ENCODE results near the gene FRA10AC1. TPM values are rescaled to one million over a fixed set of nuclear protein-coding genes. Genes with fewer than 3 reads are reported as not detected.

FRA10AC1 gene
- total RNA-seq, 6 experiments from 2014 or later: 4.2 to 9.4 (median 6.6) TPM

DNA sequence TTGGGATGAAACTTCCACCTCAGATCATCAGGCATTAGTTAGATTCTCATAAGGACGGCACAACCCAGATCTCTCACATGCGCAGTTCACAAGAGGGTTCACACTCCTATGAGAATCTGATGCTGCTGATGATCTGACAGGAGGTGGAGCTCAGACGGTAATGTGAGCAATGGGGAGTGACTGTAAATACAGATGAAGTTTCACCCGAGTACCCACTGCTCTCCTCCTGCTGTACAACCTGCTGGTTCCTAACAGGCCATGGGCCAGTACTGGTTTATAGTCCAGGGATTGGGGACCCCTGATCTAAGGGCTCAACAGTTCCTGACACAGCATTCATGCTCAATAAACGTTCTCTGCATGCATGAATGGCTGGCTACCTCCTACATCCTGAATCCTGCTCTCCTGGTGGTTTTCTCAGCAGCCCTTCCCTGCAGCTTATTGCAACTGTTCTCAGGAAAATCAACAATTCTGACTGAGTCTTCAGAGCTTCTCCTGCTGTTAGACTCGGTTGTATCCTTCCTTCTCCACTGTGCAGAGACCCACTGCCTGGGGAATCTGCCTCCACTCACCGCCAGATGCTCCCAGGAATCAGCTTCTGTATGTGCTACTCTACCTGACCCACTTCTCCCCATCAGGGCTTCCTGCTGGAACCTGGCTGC, 72.6 kb downstream of the FRA10AC1 start:
- ATAC-seq (no peak), DNase-seq (no peak)
- Histone ChIP-seq H3K4me3 (no peak overlapping the region), H3K9me3 (no peaks in the 10 kb centered on the region), H3K27me3 (no peaks in the 10 kb centered on the region), H3K4me1 (no peaks in the 10 kb centered on the region), H3K27ac (no peak overlapping the region), H3K36me3 (no peaks in the 10 kb centered on the region)
- WGBS (ENCODE audit: insufficient coverage, low coverage, low lambda C conversion rate, missing lambda C conversion rate): 76% methylated on average over 5 of the region's 7 CpGs
- intact Hi-C loops (cut with DNase I): no loop called here
- no peak for TF ChIP-seq POLR2A (IDR thresholded peaks at IDR 0.05)
- TF ChIP-seq, protein P1, sequence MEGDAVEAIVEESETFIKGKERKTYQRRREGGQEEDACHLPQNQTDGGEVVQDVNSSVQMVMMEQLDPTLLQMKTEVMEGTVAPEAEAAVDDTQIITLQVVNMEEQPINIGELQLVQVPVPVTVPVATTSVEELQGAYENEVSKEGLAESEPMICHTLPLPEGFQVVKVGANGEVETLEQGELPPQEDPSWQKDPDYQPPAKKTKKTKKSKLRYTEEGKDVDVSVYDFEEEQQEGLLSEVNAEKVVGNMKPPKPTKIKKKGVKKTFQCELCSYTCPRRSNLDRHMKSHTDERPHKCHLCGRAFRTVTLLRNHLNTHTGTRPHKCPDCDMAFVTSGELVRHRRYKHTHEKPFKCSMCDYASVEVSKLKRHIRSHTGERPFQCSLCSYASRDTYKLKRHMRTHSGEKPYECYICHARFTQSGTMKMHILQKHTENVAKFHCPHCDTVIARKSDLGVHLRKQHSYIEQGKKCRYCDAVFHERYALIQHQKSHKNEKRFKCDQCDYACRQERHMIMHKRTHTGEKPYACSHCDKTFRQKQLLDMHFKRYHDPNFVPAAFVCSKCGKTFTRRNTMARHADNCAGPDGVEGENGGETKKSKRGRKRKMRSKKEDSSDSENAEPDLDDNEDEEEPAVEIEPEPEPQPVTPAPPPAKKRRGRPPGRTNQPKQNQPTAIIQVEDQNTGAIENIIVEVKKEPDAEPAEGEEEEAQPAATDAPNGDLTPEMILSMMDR (IDR thresholded peaks at IDR 0.05): no peak

DNA sequence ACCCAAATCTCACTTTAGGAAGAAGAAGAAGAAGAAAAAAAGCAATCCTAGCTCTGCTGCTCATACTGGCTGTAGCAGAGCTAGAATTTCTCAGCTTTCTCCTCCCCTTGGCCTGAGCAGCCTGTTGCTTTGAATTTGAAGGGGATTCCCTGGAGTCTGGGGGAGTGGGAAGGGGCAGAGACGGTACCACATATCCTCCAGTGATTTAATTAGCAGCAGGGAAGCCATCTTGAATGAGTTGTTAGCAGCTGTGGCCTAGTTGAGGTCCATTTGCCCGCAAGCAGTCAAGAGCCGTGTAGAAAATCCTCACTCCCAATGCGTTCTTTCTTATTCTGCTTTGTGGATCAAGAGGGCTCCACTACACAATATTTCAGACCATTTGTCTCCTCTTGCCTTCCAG, 73.5 kb downstream of the FRA10AC1 start:
- WGBS (ENCODE audit: insufficient coverage, low coverage, low lambda C conversion rate, missing lambda C conversion rate): 94% methylated on average over 3 of the region's 4 CpGs
- Histone ChIP-seq H3K4me3 (no peak overlapping the region), H3K27me3 (no peaks in the 10 kb centered on the region), H3K4me1 (no peaks in the 10 kb centered on the region), H3K36me3 (no peaks in the 10 kb centered on the region), H3K9me3 (no peaks in the 10 kb centered on the region), H3K27ac (no peak overlapping the region)
- ATAC-seq: no peak
- TF ChIP-seq, protein P1 (IDR thresholded peaks at IDR 0.05): no peak
- no peak for TF ChIP-seq POLR2A (IDR thresholded peaks at IDR 0.05)
- intact Hi-C loops (cut with DNase I): no loop called here
- no peak for DNase-seq

DNA sequence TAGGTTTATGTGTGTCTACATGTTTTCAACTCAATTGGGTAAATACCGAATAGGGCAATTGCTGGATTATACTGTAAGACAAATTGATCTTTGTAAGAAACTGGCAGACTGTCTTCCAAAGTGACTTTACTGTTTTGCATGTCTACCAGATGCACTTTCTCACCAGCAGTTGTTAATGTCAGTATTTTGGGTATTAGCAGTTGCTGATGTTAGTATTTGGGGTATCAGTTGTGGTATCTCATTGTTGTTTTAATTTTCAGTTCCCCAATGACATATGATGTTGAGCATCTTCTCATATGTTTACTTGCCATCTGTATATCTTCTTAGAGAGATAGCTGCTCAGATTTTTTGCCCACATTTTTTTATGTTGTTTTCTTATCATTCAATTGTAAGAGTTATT, 79.5 kb downstream of the FRA10AC1 start:
- Histone ChIP-seq H3K4me1 (no peaks in the 10 kb centered on the region), H3K9me3 (no peaks in the 10 kb centered on the region), H3K4me3 (no peak overlapping the region), H3K27ac (no peak overlapping the region), H3K36me3 (no peaks in the 10 kb centered on the region), H3K27me3 (no peaks in the 10 kb centered on the region)
- DNase-seq (no peak), ATAC-seq (no peak)
- 94% methylated on average over 1 of the region's 1 CpG for WGBS (ENCODE audit: insufficient coverage, low coverage, low lambda C conversion rate, missing lambda C conversion rate)
- TF ChIP-seq, protein P1 (IDR thresholded peaks at IDR 0.05): no peak
- no peak for TF ChIP-seq POLR2A (IDR thresholded peaks at IDR 0.05)
- intact Hi-C loops (cut with DNase I): no loop called here

DNA sequence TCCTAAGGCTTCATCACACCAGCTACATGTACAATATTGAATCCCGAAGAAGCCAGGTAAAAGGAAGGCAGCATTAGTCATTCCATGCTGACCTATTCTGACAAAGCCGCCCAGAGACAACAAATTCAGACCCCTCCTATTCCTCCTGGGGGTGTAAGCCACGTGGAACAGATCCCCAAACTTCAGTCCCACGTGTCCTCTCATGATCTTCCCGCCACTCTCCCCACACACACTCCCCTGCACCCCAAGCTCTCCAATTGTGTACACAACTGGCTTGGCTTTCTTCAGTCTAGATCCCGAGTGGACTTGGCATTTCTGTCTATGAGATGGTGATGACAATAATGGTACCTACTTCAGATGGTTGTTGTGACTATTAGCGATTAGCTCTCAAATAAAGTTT, 81.5 kb downstream of the FRA10AC1 start:
- intact Hi-C loops (cut with DNase I): no loop called here
- H3K27me3 ChIP-seq: no peaks in the 10 kb centered on the region
- TF ChIP-seq POLR2A (IDR thresholded peaks at IDR 0.05): no peak
- TF ChIP-seq, protein P1 (IDR thresholded peaks at IDR 0.05): no peak
- no peak overlapping the region for H3K27ac ChIP-seq
- H3K9me3 ChIP-seq: no peaks in the 10 kb centered on the region
- no peaks in the 10 kb centered on the region for H3K4me1 ChIP-seq
- ATAC-seq: no peak
- no peak for DNase-seq
- no peak overlapping the region for H3K4me3 ChIP-seq
- 83% methylated on average over 2 of the region's 7 CpGs for WGBS (ENCODE audit: insufficient coverage, low coverage, low lambda C conversion rate, missing lambda C conversion rate)
- no peaks in the 10 kb centered on the region for H3K36me3 ChIP-seq

Other genes with a start within 250 kb of the FRA10AC1 start
- gene MYOF, start 220.3 kb downstream of the FRA10AC1 start, total RNA-seq: 10 to 100 TPM in 1 of 6 experiments, 1 to 10 TPM in 5; 1.9 to 14.6 (median 3.2) TPM
- gene CEP55, start 206.0 kb downstream of the FRA10AC1 start, total RNA-seq: under 1 TPM in 5 of 6 experiments, not detected in 1; 0.16 to 0.56 (median 0.43) TPM
- under 1 TPM; 0.07 to 0.27 (median 0.19) TPM for gene FFAR4, start 135.9 kb downstream of the FRA10AC1 start, total RNA-seq
- 1,000 to 10,000 TPM; 4,975 to 8,539 (median 5,621) TPM for gene RBP4, start 101.4 kb downstream of the FRA10AC1 start, total RNA-seq
- not detected for gene PDE6C, start 90.1 kb downstream of the FRA10AC1 start, total RNA-seq
- 1 to 10 TPM in 1 of 6 experiments, under 1 TPM in 4, not detected in 1; 0.22 to 2.3 (median 0.86) TPM for gene LGI1, start 55.3 kb upstream of the FRA10AC1 start, total RNA-seq
- 1 to 10 TPM; 2.6 to 7.3 (median 4.5) TPM for gene SLC35G1, start 191.4 kb upstream of the FRA10AC1 start, total RNA-seq

Data from right lobe of liver (tissue), 6 donors.